Thymus (tissue), 11 donors: Measurements from ENCODE around the gene PPT2. TPM values are rescaled to one million over a fixed set of nuclear protein-coding genes. Genes with fewer than 3 reads are reported as not detected.
A peak's percentile ranks its signal among the peaks of the same experiment; 100 is the strongest.
"Not testable (repeated sequence)": the region's sequence is repeated elsewhere in the genome, so short reads cannot be mapped to it uniquely, and the experiment has no call there.

Source experiments
- DNase-seq, 9 donors: peaks; one replicate each; pipeline ENCODE4 v3.0.0-alpha.2; 2013; ENCODE audit warnings: low spot score in 9 of 9, low read depth in 6 of 9, missing footprints in 1 of 9
- H3K27ac ChIP-seq, 2 donors: one replicate each; pipeline ENCODE4 v1.5.1; 2013; ENCODE audit warnings: control low read depth in 1 of 2, low read depth in 1 of 2, low read length in 1 of 2, mild to moderate bottlenecking in 1 of 2, moderate library complexity in 1 of 2
- H3K27me3 ChIP-seq, 2 donors: one replicate each; pipeline ENCODE4 v1.5.1; 2013; ENCODE audit warnings: low read length in 1 of 2; ENCODE audit not compliant: control insufficient read depth in 2 of 2, insufficient read depth in 1 of 2
- H3K36me3 ChIP-seq, 2 donors: one replicate each; pipeline ENCODE4 v1.5.1; 2013; ENCODE audit warnings: low read length in 1 of 2, mild to moderate bottlenecking in 1 of 2, moderate library complexity in 1 of 2; ENCODE audit not compliant: control insufficient read depth in 2 of 2, insufficient read depth in 2 of 2
- H3K4me1 ChIP-seq, 2 donors: one replicate each; pipeline ENCODE4 v1.5.1; 2013; ENCODE audit warnings: low read length in 2 of 2; ENCODE audit not compliant: control insufficient read depth in 2 of 2, insufficient read depth in 2 of 2
- H3K4me3 ChIP-seq, 2 donors: one replicate each; pipeline ENCODE4 v1.5.1; 2013; ENCODE audit warnings: low read length in 2 of 2, control low read depth in 1 of 2, mild to moderate bottlenecking in 1 of 2
- H3K9me3 ChIP-seq, 2 donors: one replicate each; pipeline ENCODE4 v1.5.1; 2013; ENCODE audit warnings: low read length in 1 of 2, mild to moderate bottlenecking in 1 of 2; ENCODE audit not compliant: control insufficient read depth in 2 of 2, insufficient read depth in 1 of 2
- WGBS: extraction: QIAGEN DNeasy Blood & Tissue Kit; methylation state at CpG from one replicate; pipeline ENCODE4 v1.1.7; 2013; 5-methylcytosine and 5-hydroxymethylcytosine counted together
- polyA plus RNA-seq: library from polyadenylated mRNA; stranded (reverse); fragments of 200-250 nt; gene quantifications from one replicate; pipeline ENCODE4 v1.2.3, GENCODE V29; 2013
- total RNA-seq: library from RNA; stranded (reverse); fragments of 120-200 nt; gene quantifications from one replicate; pipeline ENCODE4 v1.2.4, GENCODE V29; 2013
- donor health status: healthy.

The PPT2 gene
- total and polyA plus RNA-seq, 2 donors: 7.6 to 9.8 TPM

DNA sequence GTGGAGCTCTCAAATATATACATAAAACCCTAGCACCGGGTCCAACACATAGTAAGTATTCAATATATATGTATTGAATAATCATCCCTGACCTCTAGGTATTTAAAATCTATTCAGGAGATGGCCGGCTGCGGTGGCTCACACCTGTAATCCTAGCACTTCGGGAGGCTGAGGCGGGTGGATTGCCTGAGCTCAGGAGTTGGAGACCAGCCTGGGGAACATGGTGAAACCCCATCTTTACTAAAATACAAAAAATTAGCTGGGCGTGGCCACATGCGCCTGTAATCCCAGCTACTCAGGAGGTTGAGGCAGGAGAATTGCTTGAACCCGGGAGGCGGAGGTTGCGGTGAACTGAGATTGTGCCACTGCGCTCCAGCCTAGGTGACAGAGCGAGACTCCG lies 39.2 kb downstream of the PPT2 start:
- peak overlapping the region; percentile 93 to 94 for H3K27ac ChIP-seq
- peaks cover 13 to 17% of the 10 kb centered on the region in 2 donors for H3K36me3 ChIP-seq
- peaks cover 0 to 13% of the 10 kb centered on the region in 2 donors for H3K9me3 ChIP-seq
- not testable (repeated sequence) for DNase-seq, H3K27me3 ChIP-seq
- WGBS: 68% methylated on average over 13 of the region's 13 CpGs
- peak overlapping the region; percentile 92 to 97 for H3K4me3 ChIP-seq
- peaks cover 38 to 77% of the 10 kb centered on the region in 2 donors for H3K4me1 ChIP-seq

DNA sequence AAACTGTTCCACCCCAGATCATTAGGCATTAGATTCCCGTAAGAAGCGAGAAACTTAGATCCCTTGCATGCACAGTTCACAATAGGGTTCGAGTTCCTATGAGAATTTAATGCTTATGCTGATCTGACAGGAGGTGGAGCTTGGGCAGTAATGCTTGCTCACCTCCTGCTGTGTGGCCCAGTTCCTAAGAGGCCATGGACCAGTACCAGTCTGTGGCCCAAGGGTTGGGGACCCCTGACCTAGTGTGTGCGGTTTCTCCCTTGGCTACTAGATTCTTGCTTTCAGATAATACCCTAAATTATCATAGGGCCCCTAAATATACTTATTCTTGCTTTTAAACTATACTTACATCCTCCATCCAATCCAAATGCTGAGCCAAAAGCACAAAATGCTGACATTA lies 40.4 kb downstream of the PPT2 start:
- H3K4me1 ChIP-seq: peaks cover 28 to 64% of the 10 kb centered on the region in 2 donors
- no peaks in the 10 kb centered on the region for H3K27me3 ChIP-seq
- peaks cover 6 to 7% of the 10 kb centered on the region in 2 donors for H3K36me3 ChIP-seq
- peak overlapping the region in 1 of 2 donors; percentile 94 for H3K27ac ChIP-seq
- H3K4me3 ChIP-seq: no peak overlapping the region
- peaks cover 0 to 8% of the 10 kb centered on the region in 2 donors for H3K9me3 ChIP-seq
- DNase-seq: no peak
- WGBS: 99% methylated on average over 4 of the region's 4 CpGs

DNA sequence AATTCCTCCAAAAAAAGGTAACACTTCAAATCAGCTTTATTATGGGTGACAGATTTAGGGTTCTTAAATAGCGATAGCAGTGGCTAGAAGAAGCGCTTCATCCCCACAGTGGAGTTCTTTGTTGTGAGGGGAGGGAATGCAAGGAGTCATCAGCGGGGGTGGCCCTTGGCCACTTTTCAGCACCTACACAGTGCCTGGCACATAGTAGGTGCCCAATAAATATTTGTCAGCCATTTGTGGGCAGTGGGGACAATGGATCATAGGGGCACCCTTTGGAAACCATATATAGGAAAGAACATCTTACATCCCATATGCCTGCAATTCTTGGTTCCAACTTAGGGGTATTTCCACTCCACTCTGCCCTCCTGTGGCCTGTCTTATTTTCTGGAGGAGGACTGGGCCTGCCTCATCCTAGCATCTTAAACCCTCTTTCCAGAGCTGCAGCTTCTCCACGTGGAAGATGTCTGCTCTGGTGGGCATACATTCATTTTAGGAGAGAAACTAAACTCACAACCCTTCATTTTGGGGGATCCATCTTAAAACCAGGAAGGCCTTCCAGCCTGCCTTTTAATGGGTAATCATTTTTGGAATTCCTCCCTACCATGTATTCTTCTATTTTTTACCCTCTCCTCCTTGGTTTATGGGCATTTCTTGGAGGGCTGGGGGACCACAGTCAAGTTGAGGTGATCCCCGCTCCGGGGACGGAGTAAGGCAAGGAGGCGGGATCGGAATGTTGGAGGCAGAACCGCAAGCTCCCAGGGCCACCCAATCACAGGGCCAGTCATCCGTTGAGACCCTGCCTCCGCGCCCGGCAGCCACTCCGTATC lies 41.1 kb downstream of the PPT2 start:
- H3K4me3 ChIP-seq: peak overlapping the region; percentile 85 to 92
- DNase-seq: peak in 1 of 9 donors; percentile 76
- peak overlapping the region; percentile 86 to 94 for H3K27ac ChIP-seq
- no peaks in the 10 kb centered on the region for H3K27me3 ChIP-seq
- H3K36me3 ChIP-seq: peaks cover 6 to 7% of the 10 kb centered on the region in 2 donors
- 18% methylated on average over 15 of the region's 15 CpGs for WGBS
- H3K4me1 ChIP-seq: peaks cover 28 to 64% of the 10 kb centered on the region in 2 donors
- peaks cover 0 to 5% of the 10 kb centered on the region in 2 donors for H3K9me3 ChIP-seq

DNA sequence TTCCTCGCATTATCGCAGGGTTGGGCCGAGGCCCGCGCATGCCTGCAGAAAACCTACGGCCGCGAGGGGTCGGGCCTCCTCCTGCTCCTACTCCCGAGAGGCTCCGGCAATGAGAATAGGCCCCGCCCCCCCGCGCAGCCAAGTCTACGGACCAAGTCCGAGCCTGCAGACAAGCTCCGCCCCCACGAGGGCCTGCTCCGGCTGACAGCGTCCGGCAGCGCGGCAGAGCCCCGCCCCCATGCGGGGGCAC lies 41.6 kb downstream of the PPT2 start:
- under 1% methylated on average over 25 of the region's 25 CpGs for whole genome bisulfite sequencing
- Histone ChIP-seq H3K27me3 (no peaks in the 10 kb centered on the region), H3K4me1 (peaks cover 28 to 60% of the 10 kb centered on the region in 2 donors), H3K27ac (peak overlapping the region; percentile 94 to 95), H3K36me3 (peaks cover 6 to 7% of the 10 kb centered on the region in 2 donors), H3K9me3 (peaks cover 0 to 5% of the 10 kb centered on the region in 2 donors), H3K4me3 (peak overlapping the region; percentile 85 to 92)
- DNase-seq: peak; percentile 90 to 99 (median 97)

DNA sequence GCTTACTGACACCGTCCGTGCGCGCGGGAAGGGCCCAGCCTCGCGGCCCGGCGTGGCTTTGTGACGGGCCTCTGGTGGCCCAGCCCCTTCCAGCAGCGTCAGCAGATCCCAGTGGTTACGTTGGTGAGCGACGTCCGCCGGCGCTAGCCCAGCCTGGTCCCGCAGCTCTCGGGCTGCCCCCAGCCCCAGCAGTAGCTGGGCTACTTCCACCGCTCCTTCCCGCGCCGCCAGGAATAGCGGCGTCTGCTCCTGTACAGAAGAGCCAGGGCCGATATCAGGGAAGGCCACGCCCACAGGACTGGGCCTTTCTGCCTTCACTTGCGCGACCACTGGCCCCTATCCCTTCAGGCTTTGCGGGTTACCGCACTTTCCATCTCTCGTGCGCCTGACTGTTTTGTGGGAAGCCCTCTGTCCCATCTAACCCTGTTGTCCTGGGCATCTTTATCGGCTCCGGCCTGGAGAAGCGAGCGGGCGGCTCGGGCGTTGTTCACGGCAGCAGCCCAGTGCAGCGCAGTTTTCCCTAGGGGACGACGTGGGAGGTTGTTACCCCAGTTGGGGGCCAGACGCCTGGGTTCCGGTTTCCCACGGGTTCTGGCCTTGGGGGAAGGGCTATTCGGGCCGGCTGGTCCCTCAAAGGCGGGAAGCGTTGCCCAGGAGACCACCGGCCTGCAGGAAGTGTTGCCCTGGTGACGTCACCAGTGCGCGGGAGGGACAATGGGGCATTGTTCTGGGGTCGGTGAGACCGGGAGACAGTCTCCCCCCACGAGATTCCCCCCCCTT lies 42.2 kb downstream of the PPT2 start:
- Histone ChIP-seq H3K9me3 (peaks cover 0 to 5% of the 10 kb centered on the region in 2 donors), H3K4me3 (peak overlapping the region; percentile 85 to 92), H3K27me3 (no peaks in the 10 kb centered on the region), H3K27ac (peak overlapping the region; percentile 94 to 95), H3K4me1 (peaks cover 27 to 55% of the 10 kb centered on the region in 2 donors), H3K36me3 (peaks cover 4 to 5% of the 10 kb centered on the region in 2 donors)
- WGBS: under 1% methylated on average over 58 of the region's 58 CpGs
- peak in 3 of 9 donors; percentile 63 to 73 (median 69) for DNase-seq

DNA sequence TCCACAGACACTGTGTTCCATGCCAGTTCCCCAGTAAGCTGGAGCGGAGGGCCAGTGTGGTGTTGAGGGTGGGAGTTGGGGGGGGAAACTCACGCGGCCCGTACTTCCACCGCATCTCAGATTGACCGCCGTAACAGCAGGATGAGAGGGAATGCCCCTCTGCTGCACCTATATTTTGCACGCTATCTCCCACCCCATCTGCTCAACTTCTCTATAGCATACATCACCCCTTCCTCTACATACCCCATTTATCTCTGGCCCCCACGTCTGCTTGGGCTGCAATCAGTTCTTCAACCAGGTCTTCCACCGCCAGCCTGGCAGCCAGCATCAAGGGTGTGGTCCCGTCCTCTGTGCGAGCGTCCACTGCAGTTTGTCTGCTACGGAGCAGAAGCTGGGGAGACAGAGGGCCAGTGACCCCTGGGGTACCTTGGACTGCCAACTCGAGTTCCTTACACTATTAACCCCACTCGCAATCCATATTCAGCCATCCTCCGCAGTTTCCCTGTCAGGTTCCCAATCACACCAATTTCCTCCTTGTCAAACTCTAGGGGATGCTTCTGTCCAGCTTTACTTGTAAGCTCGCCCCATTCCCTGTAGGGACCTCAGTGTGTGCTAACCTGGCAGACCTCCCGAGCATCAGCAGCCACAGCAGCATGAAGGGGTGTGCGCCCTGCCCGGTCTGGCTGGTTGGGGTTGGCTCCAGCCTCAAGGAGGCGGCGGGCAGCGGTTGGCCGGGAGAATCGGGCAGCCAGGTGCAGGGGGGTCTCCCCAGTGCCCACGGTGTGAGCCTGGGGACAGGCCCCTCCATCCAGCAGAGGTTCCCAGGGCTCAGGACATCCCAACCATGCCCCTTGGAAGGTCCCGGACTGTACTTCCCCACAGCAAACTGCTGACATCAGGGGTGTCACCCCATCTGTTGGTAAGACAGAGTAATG lies 43.0 kb downstream of the PPT2 start:
- no peak for DNase-seq
- peaks cover 0 to 5% of the 10 kb centered on the region in 2 donors for H3K9me3 ChIP-seq
- 54% methylated on average over 28 of the region's 28 CpGs for WGBS
- peak overlapping the region; percentile 85 to 92 for H3K4me3 ChIP-seq
- peak overlapping the region; percentile 94 to 95 for H3K27ac ChIP-seq
- H3K36me3 ChIP-seq: no peaks in the 10 kb centered on the region
- no peaks in the 10 kb centered on the region for H3K27me3 ChIP-seq
- H3K4me1 ChIP-seq: peaks cover 24 to 55% of the 10 kb centered on the region in 2 donors

DNA sequence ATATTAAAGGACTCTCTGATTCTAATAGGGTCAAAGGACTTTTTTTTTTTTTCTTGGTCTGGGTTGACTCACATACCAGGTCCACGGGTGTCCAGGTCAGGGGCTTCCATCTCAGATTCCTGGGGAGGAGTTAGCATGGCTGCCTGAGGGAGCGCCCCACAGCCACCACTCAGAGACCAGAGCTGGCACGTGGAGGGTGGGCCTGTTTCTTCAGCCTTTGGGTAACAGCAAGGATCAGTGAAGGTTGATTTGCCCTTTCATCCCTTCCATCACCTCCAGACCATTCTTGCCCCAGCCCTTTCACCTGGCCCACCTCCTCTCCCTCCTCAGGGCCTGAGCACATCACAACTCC lies 44.4 kb downstream of the PPT2 start:
- Histone ChIP-seq H3K4me3 (no peak overlapping the region), H3K36me3 (no peaks in the 10 kb centered on the region), H3K27ac (no peak overlapping the region), H3K9me3 (peaks cover 0 to 5% of the 10 kb centered on the region in 2 donors), H3K27me3 (no peaks in the 10 kb centered on the region), H3K4me1 (peaks cover 22 to 55% of the 10 kb centered on the region in 2 donors)
- WGBS: 96% methylated on average over 3 of the region's 3 CpGs
- no peak for DNase-seq

DNA sequence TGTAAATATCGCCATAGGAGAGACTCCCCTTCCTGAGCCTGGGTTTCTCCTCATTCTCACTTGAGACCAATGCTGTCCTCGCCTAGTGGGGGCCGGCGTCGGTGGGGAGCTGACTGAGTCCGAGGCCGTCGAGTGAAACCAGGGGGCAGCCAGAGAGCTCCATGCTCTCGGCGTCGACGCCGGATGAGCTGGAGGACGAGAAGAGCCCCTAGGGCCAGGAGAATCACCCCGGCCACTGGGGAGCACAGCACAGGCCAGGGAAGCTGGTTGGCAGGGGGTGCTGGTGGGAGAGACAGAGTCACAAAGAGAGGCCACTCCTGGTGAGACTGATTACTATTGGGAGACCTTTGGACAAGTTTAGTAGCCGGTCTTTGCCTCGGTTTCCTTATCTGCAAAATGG lies 44.9 kb downstream of the PPT2 start:
- Histone ChIP-seq H3K36me3 (no peaks in the 10 kb centered on the region), H3K27ac (no peak overlapping the region)
- WGBS: 91% methylated on average over 17 of the region's 17 CpGs

More for the DNA sequence above, 44.9 kb downstream of the PPT2 start:
- DNase-seq: no peak
- Histone ChIP-seq H3K4me1 (peaks cover 17 to 50% of the 10 kb centered on the region in 2 donors), H3K27me3 (no peaks in the 10 kb centered on the region), H3K9me3 (peaks cover 0 to 5% of the 10 kb centered on the region in 2 donors), H3K4me3 (no peak overlapping the region)
